H1 (cell line): ENCODE results near the gene C10orf120. TPM values are rescaled to one million over a fixed set of nuclear protein-coding genes. Genes with fewer than 3 reads are reported as not detected.

ENCODE experiments used
- CTCF ChIA-PET: fragments of 300-600 bp; sonication (Branson Sonifier 250); formaldehyde crosslinking; loops from one replicate; lab custom pipeline; 2021; ENCODE audit not compliant: partially characterized antibody; lab: Charles Lee
- POLR2A ChIA-PET: fragments of 300-600 bp; sonication (Branson Sonifier 250); formaldehyde crosslinking; loops from one replicate; lab custom pipeline; 2021; ENCODE audit warnings: inconsistent platforms; ENCODE audit not compliant: partially characterized antibody; lab: Charles Lee
- DNase-seq, 2 experiments: peaks; one replicate each; pipeline versions ENCODE4 v3.0.0 to v3.0.0-alpha.2; 2010 to 2022; ENCODE audit warnings: low spot score in 2 of 2, low read depth in 1 of 2, mixed read lengths in 1 of 2
- FAIRE-seq: peaks from 2 replicates; lab custom pipeline; 2011; peaks lifted over from hg19 to GRCh38; lab: Jason Lieb, UNC
- H2AFZ ChIP-seq: 2 replicates; pipeline ENCODE4 v1.8.1; 2012; ENCODE audit warnings: low read length, inconsistent platforms
- H2AK5ac ChIP-seq: 2 replicates; pipeline ENCODE4 v1.6.1; 2013; ENCODE audit warnings: low read depth, low read length
- H2BK120ac ChIP-seq: replicated peaks from 2 replicates; pipeline ENCODE3; 2013; ENCODE audit warnings: low read depth, low read length, inconsistent platforms
- H2BK12ac ChIP-seq: 2 replicates; pipeline ENCODE4 v1.6.1; 2013; ENCODE audit warnings: low read depth, low read length
- H2BK15ac ChIP-seq: 2 replicates; pipeline ENCODE4 v1.6.1; 2013; ENCODE audit warnings: low read length
- H2BK20ac ChIP-seq: 2 replicates; pipeline ENCODE4 v1.6.1; 2013; ENCODE audit warnings: low read length
- H2BK5ac ChIP-seq: 2 replicates; pipeline ENCODE4 v1.6.1; 2013; ENCODE audit warnings: low read depth, low read length
- H3K14ac ChIP-seq: 2 replicates; pipeline ENCODE4 v1.6.1; 2013; ENCODE audit warnings: inconsistent platforms; ENCODE audit not compliant: insufficient read length
- H3K18ac ChIP-seq: 2 replicates; pipeline ENCODE4 v1.6.1; 2013; ENCODE audit warnings: low read length; ENCODE audit errors: extremely low read depth
- H3K23ac ChIP-seq: 2 replicates; pipeline ENCODE4 v1.6.1; 2013; ENCODE audit warnings: inconsistent platforms; ENCODE audit not compliant: insufficient read length
- H3K23me2 ChIP-seq: 2 replicates; pipeline ENCODE4 v1.6.1; 2013; ENCODE audit warnings: low read depth, low read length
- H3K27ac ChIP-seq: 2 replicates; pipeline ENCODE4 v1.6.1; 2011; ENCODE audit warnings: low read depth, low read length, inconsistent platforms
- H3K27me3 ChIP-seq, 4 experiments: replicated peaks in 1 of 4; 1 replicate in 1 of 4; 2 replicates in 3 of 4; pipeline versions ENCODE4 v1.6.1 to v1.8.1; 2011 to 2013; ENCODE audit warnings: low read length in 3 of 4, mild to moderate bottlenecking in 3 of 4, inconsistent platforms in 2 of 4, mixed read lengths in 2 of 4, moderate library complexity in 1 of 4; ENCODE audit not compliant: control insufficient read depth in 3 of 4, insufficient read depth in 3 of 4; ENCODE audit errors: extremely low read depth in 1 of 4
- H3K36me3 ChIP-seq, 4 experiments: 2 replicates each; pipeline versions ENCODE4 v1.6.1 to v1.8.1; 2011 to 2013; ENCODE audit warnings: mild to moderate bottlenecking in 4 of 4, low read length in 3 of 4, moderate library complexity in 2 of 4, control low read depth in 1 of 4, inconsistent platforms in 1 of 4; ENCODE audit not compliant: insufficient read depth in 4 of 4, control insufficient read depth in 2 of 4
- H3K4ac ChIP-seq: replicated peaks from 2 replicates; pipeline ENCODE3; 2013; ENCODE audit warnings: low read length, low read depth, mixed read lengths, inconsistent platforms; ENCODE audit not compliant: insufficient read length
- H3K4me1 ChIP-seq, 4 experiments: replicated peaks in 1 of 4; 1 replicate in 1 of 4; 2 replicates in 3 of 4; pipeline versions ENCODE4 v1.6.1 to v1.8.1; 2011 to 2013; ENCODE audit warnings: low read length in 3 of 4, inconsistent platforms in 2 of 4, mixed read lengths in 1 of 4; ENCODE audit not compliant: insufficient read depth in 4 of 4, control insufficient read depth in 3 of 4
- H3K4me2 ChIP-seq, 2 experiments: 2 replicates each; pipeline versions ENCODE4 v1.6.1 to v1.8.1; 2011 to 2013; ENCODE audit warnings: low read depth in 2 of 2, low read length in 2 of 2, control low read depth in 1 of 2, inconsistent platforms in 1 of 2, mild to moderate bottlenecking in 1 of 2; ENCODE audit not compliant: insufficient read depth in 1 of 2
- H3K4me3 ChIP-seq, 4 experiments: fragments of 200-600, 300-600 bp in 1 of 4; sonication (generic), shearing (Covaris generic), sonication (Bioruptor Twin) in 1 of 4; 2 replicates each; pipeline versions ENCODE4 v1.5.1 to v1.8.1; 2011 to 2016; ENCODE audit warnings: low read length in 4 of 4, low read depth in 3 of 4, control low read depth in 2 of 4, inconsistent platforms in 2 of 4, mild to moderate bottlenecking in 2 of 4, mixed read lengths in 1 of 4, moderate library complexity in 1 of 4; ENCODE audit not compliant: insufficient read depth in 2 of 4; ENCODE audit errors: extremely low read depth in 1 of 4
- H3K56ac ChIP-seq: replicated peaks from 2 replicates; pipeline ENCODE3; 2013; ENCODE audit warnings: low read depth, mild to moderate bottlenecking, mixed read lengths, low read length, inconsistent platforms; ENCODE audit not compliant: insufficient read length
- H3K79me1 ChIP-seq: 2 replicates; pipeline ENCODE4 v1.6.1; 2013; ENCODE audit warnings: low read depth, low read length, control low read depth
- H3K79me2 ChIP-seq, 2 experiments: 2 replicates each; pipeline versions ENCODE4 v1.6.1 to v1.8.1; 2012 to 2013; ENCODE audit warnings: low read length in 2 of 2, mild to moderate bottlenecking in 2 of 2, inconsistent platforms in 1 of 2; ENCODE audit not compliant: insufficient read depth in 2 of 2, control insufficient read depth in 1 of 2
- H3K9ac ChIP-seq, 4 experiments: replicated peaks in 1 of 4; 1 replicate in 1 of 4; 2 replicates in 3 of 4; pipeline versions ENCODE4 v1.6.1 to v1.8.1; 2011 to 2013; ENCODE audit warnings: low read depth in 3 of 4, low read length in 3 of 4, control low read depth in 2 of 4, mild to moderate bottlenecking in 2 of 4, moderate library complexity in 2 of 4, inconsistent platforms in 1 of 4; ENCODE audit errors: extremely low read depth in 1 of 4
- H3K9me3 ChIP-seq, 2 experiments: 2 replicates each; pipeline versions ENCODE4 v1.6.1 to v1.8.1; 2012 to 2013; ENCODE audit warnings: mild to moderate bottlenecking in 2 of 2, moderate library complexity in 2 of 2, control low read depth in 1 of 2, inconsistent platforms in 1 of 2, low read depth in 1 of 2, low read length in 1 of 2, mixed read lengths in 1 of 2; ENCODE audit not compliant: insufficient read depth in 2 of 2
- H4K20me1 ChIP-seq, 2 experiments: replicated peaks in 1 of 2; 2 replicates each; pipeline versions ENCODE3 to v1.8.1; 2011 to 2013; ENCODE audit warnings: inconsistent platforms in 2 of 2, low read length in 2 of 2, mild to moderate bottlenecking in 1 of 2; ENCODE audit not compliant: insufficient read depth in 2 of 2, control insufficient read depth in 1 of 2
- H4K5ac ChIP-seq: 2 replicates; pipeline ENCODE4 v1.6.1; 2013; ENCODE audit warnings: low read length, low read depth, mixed read lengths, inconsistent platforms; ENCODE audit not compliant: insufficient read length
- H4K8ac ChIP-seq: 2 replicates; pipeline ENCODE4 v1.8.0; 2013; ENCODE audit warnings: mild to moderate bottlenecking, moderate library complexity, low read length, inconsistent platforms; ENCODE audit not compliant: insufficient read depth; ENCODE audit errors: extremely low read depth
- H4K91ac ChIP-seq: replicated peaks from 2 replicates; pipeline ENCODE3; 2013; ENCODE audit warnings: low read length, mixed read lengths, inconsistent platforms; ENCODE audit not compliant: insufficient read length
- EGR1 ChIP-seq: IDR thresholded peaks from 2 replicates; pipeline ENCODE4 v1.6.1; 2011; ENCODE audit warnings: low read depth, low read length, borderline replicate concordance
- GTF2F1 ChIP-seq: IDR thresholded peaks from 2 replicates; pipeline ENCODE4 v1.6.1; 2012; ENCODE audit warnings: low read depth, low read length, improper control_type of control experiment, borderline replicate concordance
- WGBS, 2 experiments: shearing (Covaris generic) in 1 of 2; methylation state at CpG; one replicate each; pipeline versions ENCODE4 v1.1.6 to v1.1.7; 2013 to 2015; ENCODE audit warnings: low lambda C conversion rate in 2 of 2, mixed read lengths in 2 of 2, inconsistent platforms in 1 of 2, low coverage in 1 of 2, missing lambda C conversion rate in 1 of 2; ENCODE audit not compliant: insufficient replicate concordance in 2 of 2, insufficient coverage in 1 of 2, insufficient read length in 1 of 2; ENCODE audit errors: extremely low coverage in 1 of 2, missing lambda C conversion rate in 1 of 2; 5-methylcytosine and 5-hydroxymethylcytosine counted together
- polyA plus RNA-seq, 7 experiments: library from polyadenylated mRNA; depleted of rRNA in 3 of 7; stranded (reverse) in 5 of 7; unstranded in 2 of 7; fragments of >200 nt in 5 of 7; fragments of 200-250 nt in 2 of 7; gene quantifications; 1 replicate in 5 of 7; 2 replicates in 1 of 7; 4 replicates in 1 of 7; pipeline versions ENCODE4 v1.2.1 to v1.2.3, GENCODE V29; 2011 to 2013; ENCODE audit warnings: missing spikeins in 2 of 7, mixed read lengths in 2 of 7
- total RNA-seq: library from RNA; stranded (reverse); fragmentation: NEBNext Ultra II Directional; extraction: Animal tissue kit (Norgen Biotek cat#: 25700); gene quantifications from 2 replicates; pipeline ENCODE4 v1.2.1, GENCODE V29; 2021

C10orf120 gene
- total and polyA plus RNA-seq, 2 of the 8 experiments (the other 6 are each of a cell fraction or from before 2014, with no cell fraction given): not detected

DNA sequence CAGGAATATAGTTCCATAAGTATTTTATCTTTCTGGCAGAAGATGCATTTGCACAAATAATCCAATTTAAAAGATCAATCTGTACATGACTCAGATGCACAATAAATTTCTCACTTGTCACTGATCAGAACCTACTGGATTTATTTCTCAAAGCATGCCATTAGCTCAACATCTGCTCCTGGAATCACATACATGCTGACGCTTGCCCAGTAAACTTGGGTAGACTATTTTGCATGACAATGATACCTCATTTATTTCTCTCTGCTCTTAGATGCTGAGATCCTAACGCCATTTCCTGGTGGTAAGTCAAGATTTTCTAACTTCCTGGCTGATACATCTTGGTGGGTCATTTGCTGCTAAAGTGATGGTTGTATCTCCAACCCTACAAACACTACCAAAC lies 33.8 kb upstream of the C10orf120 start:
- H3K23me2 ChIP-seq: no peaks in the 10 kb centered on the region; the same call in 1 of the 2 replicates
- no peaks in the 10 kb centered on the region for H3K36me3 ChIP-seq
- H4K8ac ChIP-seq: no peak overlapping the region
- H3K4me1 ChIP-seq: peaks cover 0 to 4% (median 0%) of the 10 kb centered on the region in 4 experiments; a peak in 1 of 7 replicates
- H3K9me3 ChIP-seq: no peaks in the 10 kb centered on the region
- no peak overlapping the region for H4K5ac ChIP-seq
- no peak overlapping the region for H3K4me2 ChIP-seq
- no peak overlapping the region for H3K56ac ChIP-seq
- H3K23ac ChIP-seq: no peak overlapping the region
- no peak overlapping the region for H4K91ac ChIP-seq
- TF ChIP-seq EGR1 (no peak), GTF2F1 (no peak)
- TF ChIP-seq, all 59 proteins: peak for 0
- Histone ChIP-seq H3K79me2 (no peaks in the 10 kb centered on the region), H3K27me3 (no peaks in the 10 kb centered on the region), H2BK5ac (no peak overlapping the region), H3K18ac (no peak overlapping the region), H3K4ac (no peak overlapping the region), H2BK20ac (no peak overlapping the region), H2BK12ac (no peak overlapping the region), H3K79me1 (no peaks in the 10 kb centered on the region), H2BK15ac (no peak overlapping the region), H3K9ac (no peak overlapping the region), H3K27ac (no peak overlapping the region), H2AFZ (no peak overlapping the region), H2AK5ac (no peak overlapping the region), H3K14ac (no peak overlapping the region), H3K4me3 (no peak overlapping the region), H2BK120ac (no peak overlapping the region), H4K20me1 (no peaks in the 10 kb centered on the region)
- FAIRE-seq (peak; percentile 28), DNase-seq (no peak)
- POLR2A ChIA-PET: interaction anchor here (0.6 kb wide), 1 partner anchor 282 kb away, joined by 3 read pairs; no protein-coding TSS in a partner anchor
- CTCF ChIA-PET: interaction anchor here (0.6 kb wide), 1 partner anchor 221 kb away, joined by 3 read pairs; no protein-coding TSS in a partner anchor
- 66% methylated on average over 2 of the region's 2 CpGs; no CpG with 5 or more reads in 1 of the 2 experiments for WGBS, 2 experiments
